Activated T-cell treated with anti-CD3 and anti-CD28 coated beads, Interleukin-2, amount 50 U/mL, for 24 hours (primary cell): Measurements from ENCODE around the gene NPHP4.
A peak's percentile ranks its signal among the peaks of the same experiment; 100 is the strongest.
"Not testable (repeated sequence)": the region's sequence is repeated elsewhere in the genome, so short reads cannot be mapped to it uniquely, and the experiment has no call there.

Experiments
- DNase-seq: peaks from one replicate; pipeline ENCODE4 v3.0.0-alpha.2; 2020
- H3K27ac Mint-ChIP-seq: 2 replicates; pipeline ENCODE4 v1.8.0; 2020; ENCODE audit warnings: mild to moderate bottlenecking, mixed read lengths
- H3K27me3 Mint-ChIP-seq: 2 replicates; pipeline ENCODE4 v1.8.0; 2020; ENCODE audit warnings: mixed read lengths
- H3K36me3 Mint-ChIP-seq: 2 replicates; pipeline ENCODE4 v1.8.0; 2020; ENCODE audit warnings: low read depth, mixed read lengths
- H3K4me1 Mint-ChIP-seq: 2 replicates; pipeline ENCODE4 v1.8.0; 2020; ENCODE audit warnings: low read depth, mixed read lengths
- H3K4me3 Mint-ChIP-seq: 2 replicates; pipeline ENCODE4 v1.8.0; 2020; ENCODE audit warnings: mild to moderate bottlenecking, moderate library complexity, mixed read lengths
- H3K9me3 Mint-ChIP-seq: 2 replicates; pipeline ENCODE4 v1.8.0; 2020; ENCODE audit warnings: mixed read lengths

Gene NPHP4

DNA sequence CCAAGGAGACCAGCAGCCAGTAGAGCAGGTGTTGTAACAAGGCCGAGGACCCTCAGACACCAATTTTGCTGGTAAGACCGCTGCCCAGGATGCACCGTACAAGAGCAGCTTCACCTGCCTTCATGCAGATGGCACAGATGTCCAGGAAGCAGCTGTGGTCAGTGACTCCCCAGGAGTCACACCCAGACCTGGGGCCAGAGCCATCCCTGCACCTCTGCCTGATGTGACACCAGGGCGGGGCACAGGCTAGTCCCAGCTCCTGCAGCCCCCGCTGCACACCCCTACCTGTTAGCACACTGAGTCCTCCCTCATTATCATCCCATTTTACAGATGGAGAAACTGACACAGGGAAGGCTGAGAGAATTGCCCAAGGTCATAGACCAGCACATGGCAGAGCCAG lies 37.1 kb upstream of the NPHP4 start:
- no peaks in the 10 kb centered on the region for H3K9me3 Mint-ChIP-seq
- H3K27ac Mint-ChIP-seq: peak overlapping the region; percentile 97
- H3K27me3 Mint-ChIP-seq: no peaks in the 10 kb centered on the region
- peak overlapping the region; percentile 95 for H3K4me3 Mint-ChIP-seq
- no peak for DNase-seq
- H3K4me1 Mint-ChIP-seq: peaks cover 82% of the 10 kb centered on the region
- peaks cover 81% of the 10 kb centered on the region for H3K36me3 Mint-ChIP-seq

DNA sequence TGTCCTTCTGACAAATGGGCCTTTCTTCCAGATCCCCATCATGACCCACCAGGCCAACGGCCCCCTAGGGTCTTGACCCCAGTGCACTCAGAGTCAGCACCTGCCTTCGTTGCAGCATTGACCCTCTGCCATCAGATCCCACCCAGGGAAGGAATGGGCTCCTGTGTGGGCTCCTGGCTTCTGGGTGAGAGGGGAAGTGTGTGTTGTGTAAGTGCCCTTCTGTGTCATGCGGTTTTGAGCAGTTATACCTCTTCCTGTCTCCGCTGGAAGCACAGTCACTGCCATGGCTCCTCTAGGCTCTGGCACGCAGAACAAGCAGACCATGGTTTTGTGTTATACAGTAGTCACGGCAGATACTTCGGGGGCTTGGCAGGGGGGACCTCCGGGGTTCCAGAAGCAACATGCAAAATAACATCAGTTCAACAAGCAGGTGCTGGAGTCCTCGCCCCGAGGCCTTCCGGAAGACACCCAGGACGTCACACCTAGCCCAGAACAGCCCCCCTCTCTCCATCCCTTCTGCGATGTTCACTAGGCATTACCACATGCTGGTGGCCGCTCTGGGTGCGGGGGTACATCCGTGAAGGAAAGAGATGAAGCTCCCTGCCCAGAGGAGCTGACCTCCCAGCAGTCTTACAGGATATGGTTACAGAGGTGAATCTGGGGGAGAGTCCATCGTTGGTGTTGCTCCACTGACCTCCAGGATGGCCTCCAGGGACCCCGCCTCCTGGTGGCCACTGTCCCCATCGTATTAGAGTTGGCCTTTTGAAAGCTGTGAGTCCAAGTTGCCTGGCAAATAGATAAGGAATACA lies 36.0 kb upstream of the NPHP4 start:
- H3K4me1 Mint-ChIP-seq: peaks cover 72% of the 10 kb centered on the region
- H3K4me3 Mint-ChIP-seq: peak overlapping the region; percentile 95
- peak; percentile 72 for DNase-seq
- H3K9me3 Mint-ChIP-seq: no peaks in the 10 kb centered on the region
- peaks cover 71% of the 10 kb centered on the region for H3K36me3 Mint-ChIP-seq
- H3K27me3 Mint-ChIP-seq: no peaks in the 10 kb centered on the region
- peak overlapping the region; percentile 97 for H3K27ac Mint-ChIP-seq

DNA sequence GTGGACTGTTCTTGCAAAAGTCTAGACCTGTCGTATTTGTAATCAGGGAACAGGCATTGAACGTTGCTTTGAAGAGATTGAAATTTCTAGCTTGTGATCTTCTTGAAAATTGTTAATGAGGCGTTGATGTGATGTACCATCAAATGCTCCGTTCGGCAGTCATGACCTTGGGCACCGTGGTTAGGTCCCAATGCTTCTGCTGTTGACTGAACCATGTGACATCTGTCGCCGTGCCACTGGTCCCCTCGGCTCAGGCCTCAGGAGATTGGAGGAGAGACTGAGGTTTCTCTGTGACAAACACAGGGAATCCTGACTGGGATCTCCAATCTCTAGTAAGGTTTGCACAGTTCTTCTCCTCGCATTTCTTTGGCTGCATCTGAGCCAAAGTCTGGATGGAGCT lies 35.4 kb upstream of the NPHP4 start:
- DNase-seq: no peak
- peaks cover 66% of the 10 kb centered on the region for H3K4me1 Mint-ChIP-seq

DNA sequence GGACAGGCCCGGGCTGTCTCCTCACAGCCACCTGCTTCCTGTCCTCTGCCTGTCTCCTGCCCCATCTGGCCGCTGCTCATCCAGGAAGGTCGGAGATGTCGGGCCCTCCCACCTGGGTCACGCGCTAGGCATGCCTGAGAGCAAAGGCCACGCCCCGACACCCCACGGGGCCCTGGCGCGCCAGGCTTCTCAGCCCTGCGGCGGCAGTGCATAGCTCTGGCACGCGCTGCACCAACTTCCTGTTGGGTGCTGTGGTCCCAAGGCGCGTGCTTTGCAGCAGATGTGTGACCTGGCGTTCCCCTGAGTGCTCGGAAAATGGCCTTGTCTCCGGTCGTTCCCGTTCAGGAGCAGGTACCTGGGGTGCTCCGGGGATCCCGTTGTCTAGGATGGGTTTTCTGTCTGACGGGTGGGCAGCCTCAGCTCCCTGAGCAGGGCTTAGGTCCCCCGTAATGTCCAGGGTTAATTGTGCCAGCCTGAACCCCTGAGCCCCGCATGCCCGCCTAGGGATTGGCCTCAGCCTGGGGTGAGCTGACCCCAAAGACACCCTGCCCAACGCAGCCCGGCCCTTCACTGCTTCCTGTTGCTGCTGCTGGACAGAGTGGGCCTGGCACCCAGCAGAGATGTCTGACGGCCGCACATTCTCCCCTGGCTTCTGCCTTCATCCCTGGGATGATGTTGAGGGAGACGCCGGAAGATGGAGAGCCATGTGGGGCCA lies 34.0 kb upstream of the NPHP4 start:
- Mint-ChIP-seq H3K27ac (peak overlapping the region; percentile 97), H3K36me3 (peaks cover 51% of the 10 kb centered on the region), H3K27me3 (no peaks in the 10 kb centered on the region), H3K4me3 (peak overlapping the region; percentile 95), H3K9me3 (peaks cover 6% of the 10 kb centered on the region), H3K4me1 (peaks cover 52% of the 10 kb centered on the region)
- DNase-seq: peak; percentile 94

More for the DNA sequence above, 35.4 kb upstream of the NPHP4 start:
- H3K9me3 Mint-ChIP-seq: no peaks in the 10 kb centered on the region
- H3K36me3 Mint-ChIP-seq: peaks cover 65% of the 10 kb centered on the region
- no peaks in the 10 kb centered on the region for H3K27me3 Mint-ChIP-seq
- H3K27ac Mint-ChIP-seq: peak overlapping the region; percentile 97
- peak overlapping the region; percentile 95 for H3K4me3 Mint-ChIP-seq

DNA sequence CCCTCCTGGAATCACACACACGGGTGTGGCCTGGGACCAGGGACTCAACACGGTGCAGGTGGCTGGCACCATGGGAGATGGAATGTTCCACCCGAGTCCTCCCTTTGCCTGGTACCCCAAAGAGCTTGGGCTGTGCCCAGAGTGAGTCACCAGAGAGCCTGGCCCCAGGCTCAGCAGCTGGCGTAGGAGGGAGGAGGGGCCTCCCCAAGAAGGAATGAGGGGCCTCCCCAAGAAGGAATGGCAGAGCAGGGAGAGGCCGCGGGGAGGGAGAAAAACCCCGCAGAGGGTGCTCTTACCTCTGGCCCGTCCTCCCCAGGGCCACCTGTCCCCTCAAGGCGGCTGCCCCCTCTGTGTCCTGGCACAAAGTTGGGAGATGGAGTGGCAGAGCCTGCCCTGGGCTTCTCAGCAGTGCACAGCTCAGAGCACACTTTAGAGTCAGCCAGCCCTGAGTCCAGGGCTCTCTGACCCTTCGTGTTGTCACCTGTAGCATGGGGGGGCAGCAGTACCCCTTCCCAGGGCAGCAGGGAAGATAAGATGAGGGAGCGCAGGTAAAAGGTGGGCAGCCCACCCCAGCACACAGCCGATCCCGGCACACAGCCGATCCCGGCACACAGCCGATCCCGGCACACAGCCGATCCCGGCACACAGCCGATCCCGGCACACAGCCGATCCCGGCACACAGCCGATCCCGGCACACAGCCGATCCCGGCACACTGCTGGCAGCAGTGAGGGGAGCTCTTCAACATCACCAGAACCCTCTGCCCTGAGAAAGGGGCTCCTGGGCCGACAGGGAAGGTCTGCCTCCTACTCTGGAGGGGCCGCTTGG lies 33.3 kb upstream of the NPHP4 start:
- Mint-ChIP-seq H3K27me3 (no peaks in the 10 kb centered on the region), H3K4me1 (peaks cover 45% of the 10 kb centered on the region), H3K36me3 (peaks cover 44% of the 10 kb centered on the region), H3K4me3 (peak overlapping the region; percentile 95), H3K9me3 (peaks cover 6% of the 10 kb centered on the region), H3K27ac (peak overlapping the region; percentile 97)
- no peak for DNase-seq

DNA sequence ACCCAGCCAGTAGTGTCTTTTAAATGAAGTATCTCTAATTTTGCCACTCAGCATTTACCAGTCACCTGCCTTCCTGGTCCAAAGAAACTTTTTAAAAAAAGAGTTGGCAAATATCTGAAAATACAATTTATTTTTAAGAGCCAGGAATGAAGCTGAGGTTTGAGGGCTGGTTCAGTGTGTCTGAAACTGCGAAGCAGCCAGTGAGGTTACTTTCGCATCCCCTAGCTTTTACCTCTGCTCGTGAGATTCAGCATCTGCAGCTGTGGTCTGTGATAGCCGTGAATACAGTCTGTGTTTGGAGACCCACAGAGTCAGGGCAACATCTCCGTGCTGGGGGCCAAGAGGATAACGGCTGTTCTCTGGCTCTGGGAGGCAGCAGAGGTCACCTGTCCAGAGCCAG lies 32.2 kb upstream of the NPHP4 start:
- no peak for DNase-seq
- peak overlapping the region; percentile 15 for H3K4me3 Mint-ChIP-seq

DNA sequence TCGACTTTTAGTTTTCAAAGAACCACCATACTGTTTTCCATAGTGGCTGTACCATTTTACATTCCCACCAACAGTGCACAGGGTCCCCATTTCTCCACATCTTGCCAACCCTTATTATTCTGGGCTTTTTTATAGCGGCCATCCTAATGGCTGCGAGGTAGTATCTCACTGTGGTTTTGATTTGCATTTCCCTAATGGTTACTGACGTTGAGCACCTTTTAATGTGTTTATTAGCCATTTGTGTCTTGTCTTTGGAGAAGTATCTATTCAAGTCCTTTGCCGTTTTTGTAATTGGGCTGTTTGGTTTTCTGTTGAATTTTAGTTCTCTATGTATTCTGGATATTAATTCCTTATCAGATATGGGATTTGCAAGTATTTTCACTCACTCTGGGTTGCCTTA lies 31.1 kb upstream of the NPHP4 start:
- H3K9me3 Mint-ChIP-seq: peaks cover 6% of the 10 kb centered on the region
- H3K36me3 Mint-ChIP-seq: peaks cover 27% of the 10 kb centered on the region
- H3K4me1 Mint-ChIP-seq: peaks cover 24% of the 10 kb centered on the region
- no peak overlapping the region for H3K4me3 Mint-ChIP-seq
- DNase-seq: no peak
- H3K27me3 Mint-ChIP-seq: no peaks in the 10 kb centered on the region
- H3K27ac Mint-ChIP-seq: no peak overlapping the region

More for the DNA sequence above, 32.2 kb upstream of the NPHP4 start:
- peaks cover 6% of the 10 kb centered on the region for H3K9me3 Mint-ChIP-seq
- H3K27ac Mint-ChIP-seq: peak overlapping the region; percentile 97
- H3K36me3 Mint-ChIP-seq: peaks cover 37% of the 10 kb centered on the region
- H3K27me3 Mint-ChIP-seq: no peaks in the 10 kb centered on the region
- peaks cover 33% of the 10 kb centered on the region for H3K4me1 Mint-ChIP-seq

DNA sequence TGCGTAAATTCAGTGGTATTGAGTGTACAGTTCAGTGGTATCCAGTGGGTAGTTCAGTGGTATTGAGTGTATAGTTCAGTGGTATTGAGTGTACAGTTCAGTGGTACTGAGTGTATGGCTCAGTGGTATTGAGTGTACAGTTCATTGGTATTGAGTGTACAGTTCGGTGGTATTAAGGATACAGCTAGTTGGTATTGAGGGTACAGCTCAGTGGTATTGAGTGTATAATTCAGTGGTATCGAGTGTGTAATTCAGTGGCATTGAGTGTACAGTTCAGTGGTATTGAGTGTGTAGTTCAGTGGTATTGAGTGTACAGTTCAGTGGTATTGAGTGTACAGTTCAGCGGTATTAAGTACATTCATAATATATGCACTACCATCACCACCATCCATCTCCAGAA lies 30.0 kb upstream of the NPHP4 start:
- Mint-ChIP-seq H3K27me3 (no peaks in the 10 kb centered on the region), H3K36me3 (peaks cover 15% of the 10 kb centered on the region), H3K4me1 (peaks cover 14% of the 10 kb centered on the region), H3K27ac (no peak overlapping the region), H3K9me3 (peaks cover 6% of the 10 kb centered on the region), H3K4me3 (no peak overlapping the region)
- no peak for DNase-seq

DNA sequence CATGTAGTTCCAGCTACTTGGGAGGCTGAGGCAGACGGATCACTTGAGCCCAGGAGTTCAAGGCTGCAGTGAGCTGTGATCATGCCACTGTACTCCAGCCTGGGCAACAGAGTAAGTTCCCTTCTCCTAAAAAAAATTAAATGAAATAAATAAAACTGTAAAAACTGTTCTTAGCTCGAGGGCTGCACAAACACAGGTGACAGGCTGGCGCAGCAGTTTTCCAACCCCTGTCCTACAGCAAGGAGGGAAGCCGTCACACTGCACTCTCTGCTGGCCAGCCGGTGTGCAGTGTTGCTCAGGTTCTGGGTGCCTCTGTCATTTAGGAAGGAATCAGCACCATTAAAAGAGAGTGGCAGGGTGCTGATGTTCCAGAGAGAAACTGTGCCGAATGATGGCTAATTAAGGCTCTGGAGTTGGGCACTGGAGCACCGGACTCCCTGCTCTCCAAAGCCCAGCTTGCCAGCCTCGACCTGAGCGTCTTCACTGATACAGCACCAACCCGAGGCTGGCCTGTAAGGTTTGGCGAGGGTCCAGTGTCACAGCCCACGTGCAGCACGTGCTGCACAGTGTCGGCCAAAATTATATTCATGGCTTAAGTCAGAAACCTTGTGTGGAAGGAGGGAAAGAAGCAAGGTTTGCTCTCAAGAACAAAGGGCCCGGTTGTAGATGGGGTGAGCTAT lies 27.1 kb upstream of the NPHP4 start:
- Mint-ChIP-seq H3K36me3 (peaks cover 24% of the 10 kb centered on the region), H3K4me3 (no peak overlapping the region), H3K9me3 (peaks cover 6% of the 10 kb centered on the region), H3K4me1 (no peaks in the 10 kb centered on the region), H3K27me3 (no peaks in the 10 kb centered on the region), H3K27ac (no peak overlapping the region)
- DNase-seq: no peak

DNA sequence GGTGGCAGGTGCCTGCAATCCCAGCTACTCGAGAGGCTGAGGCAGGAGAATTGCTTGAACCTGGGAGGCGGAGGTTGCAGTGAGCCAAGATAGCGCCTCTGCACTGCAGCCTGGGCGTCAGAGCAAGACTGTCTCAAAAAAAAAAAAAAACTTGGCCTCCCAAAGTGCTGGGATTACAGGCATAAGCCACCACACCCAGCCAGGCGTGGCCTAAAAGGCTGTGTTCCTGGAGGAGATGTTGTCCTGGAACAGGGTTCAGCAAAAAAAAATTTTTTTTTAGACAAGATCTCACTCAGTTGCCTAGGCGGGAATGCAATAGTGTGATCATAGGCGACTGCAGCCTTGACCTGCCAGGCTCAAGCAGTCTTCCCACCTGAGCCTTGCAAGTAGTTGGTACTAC lies 25.4 kb upstream of the NPHP4 start:
- H3K27ac Mint-ChIP-seq: peak overlapping the region; percentile 40
- H3K36me3 Mint-ChIP-seq: peaks cover 35% of the 10 kb centered on the region
- H3K9me3 Mint-ChIP-seq, H3K4me3 Mint-ChIP-seq, H3K27me3 Mint-ChIP-seq, DNase-seq, H3K4me1 Mint-ChIP-seq: not testable (repeated sequence)

DNA sequence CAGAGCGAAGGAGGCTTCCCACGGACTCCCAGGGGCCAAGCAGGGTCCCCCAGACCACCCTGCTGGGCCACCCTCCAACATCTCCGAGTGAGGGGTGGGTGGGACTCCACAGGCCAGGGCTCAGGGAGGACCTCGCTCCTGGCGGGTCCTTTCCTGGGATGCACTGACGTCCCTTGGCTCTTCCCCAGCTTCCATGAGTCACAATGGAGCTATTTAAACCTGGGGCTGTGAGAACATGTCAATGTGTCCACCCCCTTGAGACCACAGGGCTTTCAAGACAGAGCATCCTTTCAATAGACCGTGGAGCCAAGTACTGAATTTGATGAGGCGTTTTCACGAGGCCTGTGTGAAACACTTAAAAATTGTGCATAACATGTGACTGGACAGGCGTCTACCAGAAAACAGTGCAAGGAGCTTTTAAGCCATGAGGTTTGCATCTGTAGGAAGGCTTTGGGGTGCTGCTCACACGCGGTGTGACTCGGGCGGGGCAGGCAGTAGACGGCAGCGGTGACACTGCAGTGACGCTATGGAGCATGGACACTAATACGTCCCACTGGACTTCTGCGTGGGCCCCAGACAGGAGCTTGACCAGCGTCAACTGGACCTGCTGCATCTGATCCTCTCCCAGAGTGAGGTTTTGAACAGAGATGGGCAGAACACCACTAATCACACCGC lies 24.1 kb upstream of the NPHP4 start:
- DNase-seq: no peak
- no peaks in the 10 kb centered on the region for H3K27me3 Mint-ChIP-seq
- H3K36me3 Mint-ChIP-seq: peaks cover 35% of the 10 kb centered on the region
- H3K4me1 Mint-ChIP-seq: no peaks in the 10 kb centered on the region
- H3K9me3 Mint-ChIP-seq: no peaks in the 10 kb centered on the region
- no peak overlapping the region for H3K27ac Mint-ChIP-seq
- no peak overlapping the region for H3K4me3 Mint-ChIP-seq

DNA sequence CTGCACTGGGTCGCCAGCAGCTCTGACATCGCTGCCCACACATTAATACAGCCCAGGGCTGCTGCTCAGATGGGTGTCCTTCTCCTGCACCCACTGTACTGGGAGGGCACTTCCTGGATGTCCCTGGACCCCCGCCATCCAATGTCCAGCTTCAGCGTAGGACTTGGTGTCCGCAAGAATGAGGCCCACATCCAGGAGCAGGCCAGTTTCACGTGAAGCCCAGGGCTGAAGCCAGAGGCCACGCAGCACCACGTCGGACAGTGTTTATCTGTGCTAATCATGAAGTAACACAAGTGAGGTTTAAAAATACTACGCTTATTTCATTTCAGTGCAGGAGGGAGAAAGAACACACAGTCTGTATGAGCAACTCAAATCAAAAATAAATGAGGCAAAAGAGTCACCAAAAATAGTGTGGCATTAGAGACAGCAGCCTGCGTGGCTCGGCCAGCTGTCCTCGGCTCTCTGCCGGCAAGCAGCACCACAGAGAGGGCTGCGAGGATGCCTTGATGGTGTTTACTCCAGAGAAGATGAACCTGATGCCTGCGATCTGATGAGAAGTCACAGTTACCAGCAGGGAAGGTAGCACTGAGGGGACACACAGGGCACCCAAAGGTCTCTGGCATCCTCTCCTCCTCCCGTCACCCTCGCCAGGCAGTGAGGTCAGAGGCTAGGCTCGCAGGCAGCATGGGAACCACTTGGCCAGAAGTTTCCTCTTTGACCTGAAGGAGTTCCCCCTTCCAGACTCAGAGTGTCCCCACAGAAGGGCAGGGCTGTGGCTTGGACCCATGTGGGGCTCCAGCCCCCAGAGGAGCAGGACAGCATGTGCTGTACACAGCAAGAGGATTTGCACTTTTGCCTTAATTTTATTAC lies 22.1 kb upstream of the NPHP4 start:
- no peaks in the 10 kb centered on the region for H3K27me3 Mint-ChIP-seq
- no peaks in the 10 kb centered on the region for H3K4me1 Mint-ChIP-seq
- no peaks in the 10 kb centered on the region for H3K9me3 Mint-ChIP-seq
- no peak overlapping the region for H3K4me3 Mint-ChIP-seq
- peaks cover 31% of the 10 kb centered on the region for H3K36me3 Mint-ChIP-seq
- no peak for DNase-seq
- H3K27ac Mint-ChIP-seq: no peak overlapping the region

DNA sequence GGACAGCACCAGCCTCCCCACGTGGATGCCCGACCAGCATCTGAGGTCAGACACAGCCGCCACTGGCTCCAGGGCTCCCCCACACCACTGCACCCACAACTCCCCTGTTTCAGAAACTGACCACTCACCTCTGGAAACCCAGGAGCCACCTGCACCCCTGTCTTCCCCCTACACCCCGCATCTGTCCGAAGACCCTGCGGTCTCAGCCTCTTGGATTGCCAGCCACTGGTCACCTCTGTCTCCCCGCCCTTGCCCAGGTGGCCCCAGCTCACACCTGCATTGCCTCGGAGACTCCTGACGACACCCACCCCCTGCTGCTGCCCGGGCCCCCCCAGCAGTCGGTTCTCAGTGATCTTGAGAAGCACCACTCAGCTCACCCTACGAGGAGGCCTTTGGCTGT lies 21.3 kb upstream of the NPHP4 start:
- H3K36me3 Mint-ChIP-seq: peaks cover 33% of the 10 kb centered on the region
- no peak overlapping the region for H3K4me3 Mint-ChIP-seq
- H3K4me1 Mint-ChIP-seq: no peaks in the 10 kb centered on the region
- H3K9me3 Mint-ChIP-seq: no peaks in the 10 kb centered on the region
- no peak for DNase-seq
- H3K27ac Mint-ChIP-seq: no peak overlapping the region
- no peaks in the 10 kb centered on the region for H3K27me3 Mint-ChIP-seq
